Measurements from ENCODE around the gene WRAP53.
A peak's percentile ranks its signal among the peaks of the same experiment; 100 is the strongest.

WRAP53 gene

GRCh38 chr17:7654832-7655540 lies 33.3 kb upstream of the WRAP53 start:
- peaks cover 11% of the 10 kb centered on the region for H3K4me1 ChIP-seq (ENCODE audit: insufficient read depth, low read length)
- peaks cover 34% of the 10 kb centered on the region for H3K27me3 ChIP-seq (ENCODE audit: insufficient read depth, low read length)
- H3K9ac ChIP-seq (ENCODE audit: low read depth, low read length) = no peak overlapping the region
- H3K27ac ChIP-seq (ENCODE audit: low read length) = no peak overlapping the region
- no peaks in the 10 kb centered on the region for H3K9me3 ChIP-seq (ENCODE audit: insufficient read depth, low read depth, low read length)
- H3K36me3 ChIP-seq (ENCODE audit: insufficient read depth, low read depth, low read length) = 0 out of 2 replicates have a peak, but pooled peaks cover 4% of the 10 kb centered on the region
- no peak overlapping the region for H3K4me3 ChIP-seq (ENCODE audit: low read length)

GRCh38 chr17:7655541-7655840 lies 32.8 kb upstream of the WRAP53 start:
- H3K27me3 ChIP-seq (ENCODE audit: insufficient read depth, low read length) = peaks cover 32% of the 10 kb centered on the region
- no peak overlapping the region for H3K4me3 ChIP-seq (ENCODE audit: low read length)
- peaks cover 11% of the 10 kb centered on the region for H3K4me1 ChIP-seq (ENCODE audit: insufficient read depth, low read length)
- H3K27ac ChIP-seq (ENCODE audit: low read length) = no peak overlapping the region
- 0 out of 2 replicates have a peak, but pooled peaks cover 4% of the 10 kb centered on the region for H3K36me3 ChIP-seq (ENCODE audit: insufficient read depth, low read depth, low read length)
- H3K9ac ChIP-seq (ENCODE audit: low read depth, low read length) = no peak overlapping the region
- no peaks in the 10 kb centered on the region for H3K9me3 ChIP-seq (ENCODE audit: insufficient read depth, low read depth, low read length)

- Histone ChIP-seq H3K36me3 (ENCODE audit: insufficient read depth, low read depth, low read length) (0 out of 2 replicates have a peak, but pooled peaks cover 4% of the 10 kb centered on the region), H3K9ac (ENCODE audit: low read depth, low read length) (peak overlapping the region; percentile 71; the same call in 1 of the 2 replicates), H3K27me3 (ENCODE audit: insufficient read depth, low read length) (peaks cover 19% of the 10 kb centered on the region), H3K4me3 (ENCODE audit: low read length) (peak overlapping the region; percentile 59), H3K4me1 (ENCODE audit: insufficient read depth, low read length) (peaks cover 11% of the 10 kb centered on the region), H3K9me3 (ENCODE audit: insufficient read depth, low read depth, low read length) (no peaks in the 10 kb centered on the region), H3K27ac (ENCODE audit: low read length) (peak overlapping the region; percentile 91)
These were observed 31.2 kb upstream of the WRAP53 start for GRCh38 chr17:7656958-7657609.

- Histone ChIP-seq H3K9ac (ENCODE audit: low read depth, low read length) (no peak overlapping the region), H3K27me3 (ENCODE audit: insufficient read depth, low read length) (no peaks in the 10 kb centered on the region), H3K36me3 (ENCODE audit: insufficient read depth, low read depth, low read length) (peaks cover 65% of the 10 kb centered on the region), H3K9me3 (ENCODE audit: insufficient read depth, low read depth, low read length) (no peaks in the 10 kb centered on the region), H3K27ac (ENCODE audit: low read length) (no peak overlapping the region), H3K4me1 (ENCODE audit: insufficient read depth, low read length) (no peaks in the 10 kb centered on the region), H3K4me3 (ENCODE audit: low read length) (no peak overlapping the region)
These were observed 20.4 kb upstream of the WRAP53 start for GRCh38 chr17:7667656-7668406.

- Histone ChIP-seq H3K4me3 (ENCODE audit: low read length) (no peak overlapping the region), H3K27ac (ENCODE audit: low read length) (no peak overlapping the region), H3K9ac (ENCODE audit: low read depth, low read length) (no peak overlapping the region)
These were observed 19.8 kb upstream of the WRAP53 start for GRCh38 chr17:7668482-7668881.

GRCh38 chr17:7673239-7673638 lies 15.0 kb upstream of the WRAP53 start:
- no peak overlapping the region for H3K4me3 ChIP-seq (ENCODE audit: low read length)
- H3K4me1 ChIP-seq (ENCODE audit: insufficient read depth, low read length) = peaks cover 13% of the 10 kb centered on the region
- no peaks in the 10 kb centered on the region for H3K27me3 ChIP-seq (ENCODE audit: insufficient read depth, low read length)
- peaks cover 4% of the 10 kb centered on the region; the same call in 1 of the 2 replicates for H3K9me3 ChIP-seq (ENCODE audit: insufficient read depth, low read depth, low read length)
- H3K27ac ChIP-seq (ENCODE audit: low read length) = no peak overlapping the region
- peaks cover 74% of the 10 kb centered on the region for H3K36me3 ChIP-seq (ENCODE audit: insufficient read depth, low read depth, low read length)
- H3K9ac ChIP-seq (ENCODE audit: low read depth, low read length) = no peak overlapping the region

More at GRCh38 chr17:7668482-7668881, 19.8 kb upstream of the WRAP53 start:
- Histone ChIP-seq H3K9me3 (ENCODE audit: insufficient read depth, low read depth, low read length) (peaks cover 2% of the 10 kb centered on the region; the same call in 1 of the 2 replicates), H3K4me1 (ENCODE audit: insufficient read depth, low read length) (no peaks in the 10 kb centered on the region), H3K27me3 (ENCODE audit: insufficient read depth, low read length) (no peaks in the 10 kb centered on the region), H3K36me3 (ENCODE audit: insufficient read depth, low read depth, low read length) (peaks cover 71% of the 10 kb centered on the region)

- Histone ChIP-seq H3K36me3 (ENCODE audit: insufficient read depth, low read depth, low read length) (peaks cover 57% of the 10 kb centered on the region), H3K27me3 (ENCODE audit: insufficient read depth, low read length) (no peaks in the 10 kb centered on the region), H3K9me3 (ENCODE audit: insufficient read depth, low read depth, low read length) (peaks cover 4% of the 10 kb centered on the region; the same call in 1 of the 2 replicates), H3K27ac (ENCODE audit: low read length) (no peak overlapping the region), H3K4me1 (ENCODE audit: insufficient read depth, low read length) (peaks cover 16% of the 10 kb centered on the region), H3K4me3 (ENCODE audit: low read length) (no peak overlapping the region), H3K9ac (ENCODE audit: low read depth, low read length) (no peak overlapping the region)
These were observed 13.3 kb upstream of the WRAP53 start for GRCh38 chr17:7674934-7675333.

GRCh38 chr17:7676533-7676932 lies 11.7 kb upstream of the WRAP53 start:
- peak overlapping the region; percentile 40; the same call in 1 of the 2 replicates for H3K9ac ChIP-seq (ENCODE audit: low read depth, low read length)
- peak overlapping the region; percentile 36 for H3K27ac ChIP-seq (ENCODE audit: low read length)

GRCh38 chr17:7677388-7678067 lies 10.7 kb upstream of the WRAP53 start:
- H3K27me3 ChIP-seq (ENCODE audit: insufficient read depth, low read length) = no peaks in the 10 kb centered on the region
- H3K4me3 ChIP-seq (ENCODE audit: low read length) = peak overlapping the region; percentile 43
- peak overlapping the region; percentile 36 for H3K27ac ChIP-seq (ENCODE audit: low read length)
- H3K9me3 ChIP-seq (ENCODE audit: insufficient read depth, low read depth, low read length) = peaks cover 4% of the 10 kb centered on the region; the same call in 1 of the 2 replicates
- H3K4me1 ChIP-seq (ENCODE audit: insufficient read depth, low read length) = peaks cover 16% of the 10 kb centered on the region
- H3K9ac ChIP-seq (ENCODE audit: low read depth, low read length) = peak overlapping the region; percentile 40; the same call in 1 of the 2 replicates
- H3K36me3 ChIP-seq (ENCODE audit: insufficient read depth, low read depth, low read length) = peaks cover 34% of the 10 kb centered on the region

More at GRCh38 chr17:7676533-7676932, 11.7 kb upstream of the WRAP53 start:
- Histone ChIP-seq H3K4me1 (ENCODE audit: insufficient read depth, low read length) (peaks cover 16% of the 10 kb centered on the region), H3K36me3 (ENCODE audit: insufficient read depth, low read depth, low read length) (peaks cover 43% of the 10 kb centered on the region), H3K9me3 (ENCODE audit: insufficient read depth, low read depth, low read length) (peaks cover 4% of the 10 kb centered on the region; the same call in 1 of the 2 replicates), H3K27me3 (ENCODE audit: insufficient read depth, low read length) (no peaks in the 10 kb centered on the region), H3K4me3 (ENCODE audit: low read length) (peak overlapping the region; percentile 43; the same call in 1 of the 2 replicates)

GRCh38 chr17:7684851-7685532 lies 3.3 kb upstream of the WRAP53 start:
- H3K4me1 ChIP-seq (ENCODE audit: insufficient read depth, low read length) = peaks cover 15% of the 10 kb centered on the region
- H3K27ac ChIP-seq (ENCODE audit: low read length) = no peak overlapping the region
- peak overlapping the region; percentile 99 for H3K9ac ChIP-seq (ENCODE audit: low read depth, low read length)
- H3K36me3 ChIP-seq (ENCODE audit: insufficient read depth, low read depth, low read length) = peaks cover 20% of the 10 kb centered on the region
- H3K4me3 ChIP-seq (ENCODE audit: low read length) = peak overlapping the region; percentile 90
- no peaks in the 10 kb centered on the region for H3K9me3 ChIP-seq (ENCODE audit: insufficient read depth, low read depth, low read length)
- H3K27me3 ChIP-seq (ENCODE audit: insufficient read depth, low read length) = no peaks in the 10 kb centered on the region
